ENCODE measurements around the gene SLC35E3. TPM values are rescaled to one million over a fixed set of nuclear protein-coding genes. Genes with fewer than 3 reads are reported as not detected.
A peak's percentile ranks its signal among the peaks of the same experiment; 100 is the strongest.
"Not testable (repeated sequence)": the region's sequence is repeated elsewhere in the genome, so short reads cannot be mapped to it uniquely, and the experiment has no call there.

Gene SLC35E3
- total RNA-seq, 1 donor from 2014 or later = 14.6 TPM

GRCh38 chr12:68805592-68806120 lies 59.7 kb downstream of the SLC35E3 start:
- H3K27me3 Mint-ChIP-seq (ENCODE audit: low read depth, unreplicated experiment) = no peaks in the 10 kb centered on the region

GRCh38 chr12:68806488-68807237 lies 60.7 kb downstream of the SLC35E3 start:
- Mint-ChIP-seq H3K36me3 (ENCODE audit: low read depth, unreplicated experiment) (peaks cover 11% of the 10 kb centered on the region), H3K9me3 (ENCODE audit: unreplicated experiment) (no peaks in the 10 kb centered on the region), H3K4me3 (ENCODE audit: unreplicated experiment) (peak overlapping the region; percentile 70), H3K27ac (ENCODE audit: unreplicated experiment) (no peak overlapping the region), H3K4me1 (ENCODE audit: low read depth, unreplicated experiment) (peaks cover 11% of the 10 kb centered on the region), H3K27me3 (ENCODE audit: low read depth, unreplicated experiment) (no peaks in the 10 kb centered on the region)
- Histone ChIP-seq H3K9me3 (ENCODE audit: insufficient read depth, low read depth, low read length) (no peaks in the 10 kb centered on the region), H4K20me1 (ENCODE audit: insufficient read depth, low read length) (peaks cover 16% of the 10 kb centered on the region), H3K36me3 (ENCODE audit: insufficient read depth, low read length) (peaks cover 8% of the 10 kb centered on the region), H3K4me2 (ENCODE audit: low read length) (no peak overlapping the region), H3K4me3 (ENCODE audit: insufficient read depth, low read depth, low read length) (no peak overlapping the region), H2AFZ (ENCODE audit: low read depth, low read length) (no peak overlapping the region), H3K79me2 (ENCODE audit: insufficient read depth, low read length) (peaks cover 35% of the 10 kb centered on the region), H3K4me1 (ENCODE audit: insufficient read depth, low read length) (no peaks in the 10 kb centered on the region), H3K27ac (ENCODE audit: low read depth, low read length) (no peak overlapping the region), H3K27me3 (ENCODE audit: insufficient read depth, low read length) (no peaks in the 10 kb centered on the region), H3K9ac (ENCODE audit: low read length) (no peak overlapping the region)
- DNase-seq (ENCODE audit: low read depth) = no peak
- TF ChIP-seq CTCF (IDR thresholded peaks at IDR 0.05; ENCODE audit: insufficient read depth, low read depth, low read length) (no peak), EZH2 (IDR thresholded peaks at IDR 0.05; ENCODE audit: insufficient read depth, low read length) (no peak)
- no peak for FAIRE-seq

More at GRCh38 chr12:68805592-68806120, 59.7 kb downstream of the SLC35E3 start:
- Mint-ChIP-seq H3K36me3 (ENCODE audit: low read depth, unreplicated experiment) (peaks cover 2% of the 10 kb centered on the region), H3K4me1 (ENCODE audit: low read depth, unreplicated experiment) (peaks cover 11% of the 10 kb centered on the region), H3K27ac (ENCODE audit: unreplicated experiment) (peak overlapping the region; percentile 30), H3K9me3 (ENCODE audit: unreplicated experiment) (no peaks in the 10 kb centered on the region), H3K4me3 (ENCODE audit: unreplicated experiment) (peak overlapping the region; percentile 40)
- Histone ChIP-seq H3K4me2 (ENCODE audit: low read length) (no peak overlapping the region), H2AFZ (ENCODE audit: low read depth, low read length) (no peak overlapping the region), H3K4me3 (ENCODE audit: insufficient read depth, low read depth, low read length) (no peak overlapping the region), H3K27me3 (ENCODE audit: insufficient read depth, low read length) (no peaks in the 10 kb centered on the region), H3K9me3 (ENCODE audit: insufficient read depth, low read depth, low read length) (no peaks in the 10 kb centered on the region), H4K20me1 (ENCODE audit: insufficient read depth, low read length) (peaks cover 6% of the 10 kb centered on the region), H3K27ac (ENCODE audit: low read depth, low read length) (no peak overlapping the region), H3K9ac (ENCODE audit: low read length) (no peak overlapping the region), H3K36me3 (ENCODE audit: insufficient read depth, low read length) (peaks cover 7% of the 10 kb centered on the region), H3K79me2 (ENCODE audit: insufficient read depth, low read length) (peaks cover 25% of the 10 kb centered on the region), H3K4me1 (ENCODE audit: insufficient read depth, low read length) (no peaks in the 10 kb centered on the region)
- TF ChIP-seq EZH2 (IDR thresholded peaks at IDR 0.05; ENCODE audit: insufficient read depth, low read length) (no peak), CTCF (IDR thresholded peaks at IDR 0.05; ENCODE audit: insufficient read depth, low read depth, low read length) (no peak)
- FAIRE-seq = no peak
- DNase-seq (ENCODE audit: low read depth) = peak; percentile 45

- Histone ChIP-seq H2AFZ (ENCODE audit: low read depth, low read length) (peak overlapping the region; percentile 68), H3K79me2 (ENCODE audit: insufficient read depth, low read length) (peaks cover 41% of the 10 kb centered on the region), H3K27ac (ENCODE audit: low read depth, low read length) (peak overlapping the region; percentile 99), H3K4me2 (ENCODE audit: low read length) (peak overlapping the region; percentile 95), H3K4me3 (ENCODE audit: insufficient read depth, low read depth, low read length) (peak overlapping the region; percentile 98), H3K9ac (ENCODE audit: low read length) (peak overlapping the region; percentile 100), H4K20me1 (ENCODE audit: insufficient read depth, low read length) (peaks cover 21% of the 10 kb centered on the region)
- H3K27me3 Mint-ChIP-seq (ENCODE audit: low read depth, unreplicated experiment); DNase-seq (ENCODE audit: low read depth); H3K27me3 ChIP-seq (ENCODE audit: insufficient read depth, low read length); H3K36me3 ChIP-seq (ENCODE audit: insufficient read depth, low read length); H3K9me3 Mint-ChIP-seq (ENCODE audit: unreplicated experiment); H3K9me3 ChIP-seq (ENCODE audit: insufficient read depth, low read depth, low read length); H3K4me1 ChIP-seq (ENCODE audit: insufficient read depth, low read length); FAIRE-seq: not testable (repeated sequence)
- peak overlapping the region; percentile 85 for H3K4me3 Mint-ChIP-seq (ENCODE audit: unreplicated experiment)
- peaks cover 11% of the 10 kb centered on the region for H3K4me1 Mint-ChIP-seq (ENCODE audit: low read depth, unreplicated experiment)
- peak overlapping the region; percentile 93 for H3K27ac Mint-ChIP-seq (ENCODE audit: unreplicated experiment)
- H3K36me3 Mint-ChIP-seq (ENCODE audit: low read depth, unreplicated experiment) = peaks cover 13% of the 10 kb centered on the region
These were observed 61.2 kb downstream of the SLC35E3 start for GRCh38 chr12:68807274-68807575.
